KBM-7 (cell line): ENCODE measurements around the gene IL25.
"Not testable (repeated sequence)": the region's sequence is repeated elsewhere in the genome, so short reads cannot be mapped to it uniquely, and the experiment has no call there.

Source experiments
- DNase-seq: peaks from one replicate; pipeline ENCODE4 v3.0.0-alpha.2; 2015
- in situ Hi-C: fragments of 300-500 bp; cut with MboI; formaldehyde crosslinking; loops from 2 replicates; pipeline ENCODE4 v1.14.3; 2020; ENCODE audit warnings: low sequenced_read_pairs, low pct_unique_long_range_greater_than_20kb, mixed read lengths

The IL25 gene

DNA sequence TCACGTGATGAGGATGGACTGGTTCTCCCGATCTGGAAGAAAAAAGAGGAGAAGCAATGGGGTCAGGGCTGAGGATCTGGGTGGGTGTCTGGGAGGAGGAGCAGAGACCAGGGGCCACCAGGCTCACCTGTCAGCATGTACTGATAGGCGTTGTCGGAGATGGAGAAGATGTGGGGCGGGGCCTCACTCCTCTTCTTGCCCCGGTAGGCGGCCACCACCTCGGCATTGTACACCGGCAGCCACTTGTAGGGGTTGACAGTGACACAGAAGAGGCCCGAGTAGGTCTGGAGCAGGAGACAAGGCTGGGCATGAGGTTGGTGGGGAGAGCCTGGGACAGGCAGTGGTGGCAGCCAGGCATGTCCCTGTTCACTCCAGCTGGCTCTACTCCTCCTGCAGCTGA is 32.5 kb downstream of the IL25 start:
- in situ Hi-C loops: no loop called here
- DNase-seq: no peak

GRCh38 chr14:23405516-23406025 is 33.0 kb downstream of the IL25 start:
- DNase-seq: no peak
- in situ Hi-C loops: no loop called here

- in situ Hi-C loops: no loop called here
- DNase-seq: no peak
These were observed 33.6 kb downstream of the IL25 start for GRCh38 chr14:23406244-23406643.

- in situ Hi-C loops: no loop called here
- no peak for DNase-seq
These were observed 34.2 kb downstream of the IL25 start for GRCh38 chr14:23406725-23407355.

DNA sequence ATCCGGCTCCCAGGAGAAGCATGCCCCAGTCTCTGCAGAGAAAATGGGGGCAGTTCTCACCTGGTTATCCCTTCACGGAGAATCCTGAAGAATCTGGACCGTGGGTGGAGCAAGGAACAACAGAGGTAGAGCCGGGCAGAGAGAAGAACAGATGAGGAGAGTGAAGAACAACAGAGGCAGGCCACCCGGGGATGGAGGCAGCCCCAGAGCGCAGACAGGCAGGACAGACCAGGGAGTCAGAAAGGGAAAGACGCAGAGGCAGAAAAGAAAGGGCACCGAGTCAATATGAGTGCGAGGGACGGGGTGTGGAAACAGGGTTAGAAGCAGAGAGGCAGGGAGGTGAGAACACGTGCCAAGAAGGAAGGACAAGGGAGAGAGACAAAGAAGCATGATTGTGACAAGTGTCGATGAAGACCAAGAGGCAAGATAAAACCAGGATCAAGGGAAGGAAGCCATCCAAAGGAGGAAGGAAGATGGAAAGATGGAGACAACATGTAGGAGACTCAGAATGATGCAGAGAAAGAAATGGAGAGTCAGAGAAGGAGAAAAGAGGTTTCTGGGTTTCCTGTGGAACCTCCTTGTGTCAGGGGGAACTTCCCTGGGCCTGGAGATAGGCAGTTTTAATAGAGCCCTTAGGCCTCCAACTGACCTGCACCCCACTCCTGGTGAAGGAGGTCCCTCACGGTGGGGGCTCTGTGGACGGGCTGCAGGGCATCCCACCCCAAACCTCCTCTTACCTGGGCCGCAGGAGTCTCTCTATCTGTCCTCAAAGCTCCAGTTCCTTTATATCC is 35.1 kb downstream of the IL25 start, which contains the start of gene MYH6:
Gene MYH6 (minus strand): TSS at position 758 of the 791 bp plus-strand sequence. CDS start 1,050 bp downstream, outside the sequence.
- in situ Hi-C loops: no loop called here
- DNase-seq: no peak

DNA sequence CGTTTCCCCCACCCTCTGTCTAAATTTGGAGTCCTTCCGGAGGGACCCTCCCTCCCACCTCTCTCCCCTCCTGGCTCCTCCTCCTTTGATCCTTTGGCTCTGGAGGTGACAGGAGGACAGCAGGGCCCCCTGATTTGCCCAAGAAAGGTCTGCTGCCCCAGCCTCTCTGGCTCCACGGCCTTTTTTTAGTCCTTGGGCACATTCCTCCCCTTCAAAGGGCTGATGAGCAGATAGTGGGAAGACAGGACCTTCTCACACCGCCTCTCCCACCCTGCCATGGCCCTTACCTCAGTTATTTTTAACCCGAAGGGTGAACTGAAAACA is 35.7 kb downstream of the IL25 start:
- in situ Hi-C loops: no loop called here
- no peak for DNase-seq

DNA sequence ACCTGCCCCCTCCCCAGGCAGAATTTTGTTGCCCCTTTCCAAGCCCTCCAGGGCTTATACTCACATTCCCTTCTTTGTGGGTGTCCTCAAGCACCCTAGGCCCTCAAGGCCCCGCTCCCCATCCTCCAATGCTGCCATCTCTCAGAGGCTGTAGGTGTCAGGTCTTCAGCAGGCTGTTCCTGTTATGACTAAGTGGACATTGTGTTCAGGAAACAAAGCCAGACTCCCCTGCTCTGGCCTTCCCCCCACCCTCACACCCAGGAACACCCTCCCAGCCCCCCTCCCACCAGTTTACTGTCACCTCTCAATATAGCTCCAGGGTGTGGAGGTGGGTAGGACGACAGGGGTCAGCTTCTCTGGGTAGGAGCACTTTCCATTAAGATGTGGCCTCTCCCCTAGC is 36.9 kb downstream of the IL25 start:
- in situ Hi-C loops: no loop called here
- DNase-seq: no peak

DNA sequence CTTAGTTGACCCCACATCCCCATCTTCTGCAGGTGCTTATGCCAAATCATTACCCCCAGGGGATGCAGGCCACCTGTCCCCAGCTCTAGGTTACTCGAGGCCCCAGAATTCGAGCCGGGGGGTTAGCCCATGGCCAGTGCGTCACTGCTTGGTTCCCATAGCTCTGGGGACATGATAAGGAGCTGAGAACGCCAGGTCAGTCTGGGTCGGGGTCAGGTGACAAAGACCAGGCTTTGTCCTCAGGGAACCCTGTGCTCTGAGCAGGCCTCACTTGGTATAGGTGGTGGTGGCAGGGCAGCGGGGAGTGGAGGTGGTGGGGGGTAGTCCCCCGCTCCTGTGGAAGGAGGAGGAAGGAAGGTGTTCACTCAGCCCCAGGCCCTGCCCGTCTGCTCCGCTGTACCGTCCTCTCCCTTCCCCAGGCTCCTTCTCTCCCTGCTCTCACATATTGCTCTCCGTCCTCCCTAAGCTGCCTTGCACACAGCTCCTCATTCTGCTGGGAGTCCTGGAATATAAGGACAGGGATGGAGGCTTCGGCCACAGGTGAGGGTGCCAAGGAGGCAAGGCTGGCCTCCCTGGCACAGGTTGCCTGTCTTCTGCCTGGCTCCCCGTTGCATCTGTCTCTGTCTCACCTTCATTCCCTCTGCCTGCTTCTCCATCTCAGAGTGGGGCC is 37.5 kb downstream of the IL25 start:
- in situ Hi-C loops: no loop called here
- DNase-seq: no peak

DNA sequence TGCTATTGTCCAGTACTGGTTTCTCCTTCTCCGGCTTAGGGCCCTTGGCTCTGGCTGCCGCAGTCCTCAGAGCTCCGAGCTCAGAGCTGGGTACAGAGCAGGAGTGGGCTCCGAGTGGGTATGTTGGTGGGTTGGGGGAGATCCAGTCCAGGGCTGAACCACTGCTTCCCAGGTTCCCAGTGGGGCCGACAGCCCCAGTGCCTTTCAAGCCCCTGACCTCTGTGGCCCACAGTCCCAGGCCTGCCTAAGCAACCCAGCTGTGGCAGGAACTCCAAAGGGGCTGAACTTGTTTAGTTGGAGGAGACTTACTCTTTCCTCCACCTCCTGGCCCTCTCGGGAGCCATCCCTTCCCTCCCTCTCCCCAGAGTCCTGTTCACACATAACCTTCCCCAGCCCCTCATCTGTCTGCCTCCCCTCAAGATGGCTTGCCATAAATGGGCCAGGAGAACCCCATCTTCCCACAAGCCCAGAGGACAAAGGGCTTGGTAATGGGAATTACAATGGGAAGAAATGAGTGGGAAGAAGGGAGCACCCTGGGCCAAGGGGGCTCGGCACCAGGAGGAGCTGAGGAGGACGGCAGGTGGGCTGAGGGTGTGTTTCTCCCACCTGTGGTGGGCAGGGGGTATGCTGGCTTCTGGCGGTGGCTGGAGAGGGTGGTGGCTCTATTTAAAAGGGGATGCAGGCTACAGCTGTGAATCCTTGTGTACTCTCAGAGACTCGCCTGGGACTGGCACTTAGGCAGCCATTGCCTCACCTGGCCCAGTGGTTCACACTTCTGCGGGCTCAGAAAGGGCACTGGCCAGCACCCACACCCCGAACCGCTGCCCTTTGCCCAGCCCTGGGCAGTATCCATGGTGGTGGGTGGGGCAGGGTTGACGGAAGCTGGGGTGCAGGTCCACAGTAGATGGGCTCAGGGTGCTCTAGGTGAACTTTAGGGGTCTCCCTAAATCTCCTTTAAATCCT is 39.2 kb downstream of the IL25 start:
- in situ Hi-C loops: no loop called here
- no peak for DNase-seq

GRCh38 chr14:23413681-23414080 is 41.1 kb downstream of the IL25 start:
- in situ Hi-C loops: no loop called here
- DNase-seq: no peak

DNA sequence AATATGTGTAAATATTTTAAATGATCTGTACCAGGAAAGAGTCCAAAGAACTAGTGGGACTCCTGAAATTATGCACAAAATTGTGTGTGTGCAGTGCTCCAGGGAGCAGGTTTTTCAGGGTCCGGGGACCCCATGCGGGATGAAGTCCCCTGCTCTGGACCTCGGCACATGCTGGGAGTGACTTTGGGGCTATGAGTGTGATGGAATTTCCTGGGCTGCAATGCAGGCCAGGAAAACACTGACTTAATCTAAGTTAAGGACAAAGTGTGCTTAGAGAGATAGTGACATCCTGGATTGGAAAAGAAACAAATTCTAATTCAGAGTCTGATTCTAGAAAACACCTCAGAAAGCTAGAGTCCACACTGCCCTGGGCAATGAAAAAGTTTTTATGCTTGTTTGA is 41.6 kb downstream of the IL25 start:
- in situ Hi-C loops: no loop called here

DNA sequence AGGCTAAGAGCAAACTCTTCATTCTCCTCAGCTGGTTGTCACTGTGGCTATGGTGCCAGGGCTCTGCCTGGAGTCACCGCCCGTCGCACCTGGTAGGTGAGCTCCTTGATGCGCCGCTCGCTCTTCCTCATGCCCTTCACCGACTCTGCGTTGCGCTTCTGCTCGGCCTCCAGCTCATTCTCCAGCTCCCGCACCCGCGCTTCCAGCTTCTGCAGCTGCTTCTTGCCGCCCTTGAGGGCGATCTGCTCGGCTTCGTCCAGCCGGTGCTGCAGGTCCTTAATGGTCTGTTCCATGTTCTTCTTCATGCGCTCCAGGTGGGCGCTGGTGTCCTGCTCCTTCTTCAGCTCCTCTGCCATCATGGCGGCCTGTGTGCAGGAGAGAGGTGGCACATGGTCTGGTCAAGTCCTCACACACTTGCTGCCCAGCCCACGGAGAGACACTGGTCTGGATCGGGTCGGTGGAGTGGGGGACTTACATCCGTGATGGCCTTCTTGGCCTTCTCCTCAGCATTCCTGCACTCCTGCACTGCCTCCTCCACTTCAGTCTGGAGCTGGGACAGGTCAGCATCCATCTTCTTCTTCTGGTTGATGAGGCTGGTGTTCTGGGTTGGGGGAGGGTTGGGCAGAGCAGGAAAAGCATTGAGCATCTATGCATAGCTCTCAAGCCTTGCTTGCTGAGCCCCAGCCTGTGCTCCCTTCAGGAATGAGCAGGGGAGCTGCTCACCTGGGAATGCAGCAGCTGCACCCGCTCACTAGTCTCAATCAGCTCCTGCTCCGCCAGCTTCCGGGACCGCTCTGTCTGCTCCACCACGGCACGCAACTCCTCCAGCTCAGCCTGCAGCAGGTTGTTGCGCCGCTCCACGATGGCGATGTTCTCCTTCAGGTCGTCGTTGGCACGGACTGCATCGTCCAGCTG is 42.6 kb downstream of the IL25 start:
- no peak for DNase-seq
- in situ Hi-C loops: no loop called here

More for the DNA sequence above, 41.6 kb downstream of the IL25 start:
- no peak for DNase-seq

DNA sequence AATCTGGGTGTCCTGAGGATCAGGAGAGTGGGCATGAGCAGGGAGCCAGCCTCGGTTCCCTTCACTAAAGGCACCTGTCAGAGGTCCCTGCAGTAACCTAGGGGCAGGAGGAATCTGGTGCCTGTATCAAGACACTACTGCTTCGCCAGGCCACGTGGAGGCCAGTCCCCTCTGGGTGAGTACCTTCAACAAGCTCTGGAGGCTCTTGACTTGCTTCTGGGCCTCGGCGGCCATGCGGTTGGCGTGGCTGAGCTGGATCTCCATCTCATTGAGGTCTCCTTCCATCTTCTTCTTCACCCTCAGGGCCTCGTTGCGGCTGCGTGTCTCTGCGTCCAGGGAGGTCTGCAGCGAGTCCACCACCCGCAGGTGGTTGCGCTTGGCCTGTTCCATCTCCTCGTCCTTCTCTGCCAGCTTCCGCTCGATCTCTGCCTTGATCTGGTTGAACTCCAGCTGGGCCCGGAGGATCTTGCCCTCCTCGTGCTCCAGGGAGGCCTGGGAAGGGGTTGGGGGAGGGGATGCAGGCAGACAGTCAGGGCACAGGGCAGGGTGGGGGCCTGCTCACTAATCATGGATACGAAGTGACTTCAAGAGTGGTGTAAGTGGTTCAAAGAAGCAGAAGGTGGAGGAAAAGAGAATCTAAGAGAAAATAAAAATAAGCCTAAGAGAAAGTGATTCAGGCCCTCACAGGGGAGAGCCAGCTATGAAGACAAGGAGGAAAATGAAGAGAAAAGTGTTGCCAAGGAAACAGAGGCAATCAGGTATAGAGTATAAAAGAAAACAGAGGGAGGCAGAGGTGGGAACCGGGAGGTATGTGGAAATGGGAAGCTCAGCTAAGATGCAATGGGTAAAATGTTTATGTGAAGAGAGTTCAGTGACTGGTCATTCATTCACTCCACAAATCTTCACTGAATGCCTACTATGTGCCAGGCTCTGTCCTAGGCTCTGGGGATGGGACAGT is 43.5 kb downstream of the IL25 start:
- in situ Hi-C loops: no loop called here
- no peak for DNase-seq

- no peak for DNase-seq
- in situ Hi-C loops: no loop called here
These were observed 44.2 kb downstream of the IL25 start for GRCh38 chr14:23416801-23417200.

GRCh38 chr14:23417269-23417668 is 44.7 kb downstream of the IL25 start:
- in situ Hi-C loops, DNase-seq: not testable (repeated sequence)

DNA sequence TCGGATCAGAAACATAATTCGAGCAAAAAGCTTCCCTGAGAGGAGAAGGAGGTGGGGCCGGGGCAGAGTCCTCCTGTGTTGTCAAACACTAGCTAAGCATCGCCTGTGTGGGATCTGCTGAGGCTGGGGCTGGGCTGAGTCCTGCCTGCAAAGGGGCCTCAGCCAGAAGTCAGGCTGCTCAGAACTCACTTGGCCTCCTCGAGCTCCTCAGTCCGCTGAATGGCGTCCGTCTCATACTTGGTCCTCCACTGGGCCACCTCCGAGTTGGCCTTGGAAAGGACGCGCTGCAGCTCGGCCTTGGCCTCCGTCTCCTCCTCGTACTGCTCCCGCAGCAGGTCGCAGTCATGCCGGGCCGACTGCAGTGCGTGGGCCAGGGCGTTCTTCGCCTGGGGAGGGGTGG is 45.4 kb downstream of the IL25 start:
- in situ Hi-C loops: no loop called here
- DNase-seq: no peak

DNA sequence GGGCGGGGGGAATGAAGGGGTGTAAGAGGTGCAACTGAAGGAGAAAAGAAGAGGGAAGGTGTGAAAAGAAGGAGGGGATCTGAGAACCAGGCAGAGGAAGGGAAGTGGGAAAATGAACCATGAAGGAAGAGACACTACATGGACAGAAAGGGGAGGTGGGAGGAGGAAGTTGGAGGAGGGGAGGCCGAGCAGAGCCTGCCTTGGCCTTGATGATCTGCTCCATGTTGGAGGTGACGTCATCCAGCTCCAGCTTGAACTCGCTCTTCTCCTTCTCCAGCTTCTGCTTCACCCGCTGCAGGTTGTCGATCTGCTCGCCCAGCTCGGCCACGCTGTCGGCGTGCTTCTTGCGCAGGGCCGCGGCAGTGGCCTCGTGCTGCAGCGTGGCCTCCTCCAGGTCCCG is 47.0 kb downstream of the IL25 start:
- in situ Hi-C loops, DNase-seq: not testable (repeated sequence)
